ENCODE results near the gene SLC17A8. TPM values are rescaled to one million over a fixed set of nuclear protein-coding genes. Genes with fewer than 3 reads are reported as not detected.

Gene SLC17A8
- total RNA-seq, 1 donor from 2014 or later, result 0.25 TPM

DNA sequence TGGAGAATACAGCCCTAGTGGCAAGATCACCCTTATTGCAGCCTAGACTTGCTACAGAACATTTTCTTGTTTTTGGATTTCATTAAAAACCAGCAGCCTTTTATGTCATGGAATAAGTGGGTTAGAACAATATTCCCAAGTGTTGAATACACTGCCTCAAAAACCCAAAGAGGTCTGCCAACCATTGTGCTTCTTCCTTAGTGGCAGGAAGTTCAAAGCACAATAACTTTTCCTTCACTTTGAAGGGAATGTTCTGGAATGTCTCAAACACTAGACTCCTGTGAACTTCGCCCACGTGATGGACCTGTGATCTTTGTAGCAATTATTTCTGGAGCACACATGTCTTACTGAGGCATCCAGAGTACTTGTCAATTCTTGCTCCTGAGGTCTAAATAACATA lies 8.5 kb downstream of the SLC17A8 start:
- no peak for DNase-seq
- no peak overlapping the region for H3K27ac Mint-ChIP-seq (ENCODE audit: unreplicated experiment)

DNA sequence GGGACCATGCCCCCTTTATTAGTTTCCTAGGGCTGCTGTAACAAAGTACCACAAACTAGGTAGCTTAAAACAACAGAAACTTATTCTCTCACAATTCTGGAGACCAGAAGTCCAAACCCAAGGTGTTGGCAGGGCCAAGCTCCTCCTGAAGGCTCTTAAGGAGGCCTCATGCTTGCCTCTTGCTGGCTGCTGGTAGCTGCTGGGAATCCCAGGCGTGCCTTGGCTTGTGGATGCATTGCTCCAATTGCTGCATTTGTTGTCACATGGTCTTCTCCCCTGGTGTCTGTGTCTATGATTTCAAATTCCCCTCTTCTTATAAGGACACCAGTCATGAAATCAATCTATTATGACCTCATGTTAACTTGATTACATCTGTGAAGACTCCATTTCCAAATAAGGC lies 11.2 kb downstream of the SLC17A8 start:
- Mint-ChIP-seq H3K9me3 (ENCODE audit: unreplicated experiment) (peaks cover 2% of the 10 kb centered on the region), H3K4me3 (ENCODE audit: unreplicated experiment) (no peak overlapping the region), H3K4me1 (ENCODE audit: low read depth, unreplicated experiment) (peaks cover 8% of the 10 kb centered on the region), H3K36me3 (ENCODE audit: unreplicated experiment) (no peaks in the 10 kb centered on the region), H3K27ac (ENCODE audit: unreplicated experiment) (no peak overlapping the region), H3K27me3 (ENCODE audit: unreplicated experiment) (no peaks in the 10 kb centered on the region)
- TF ChIP-seq, protein P1, sequence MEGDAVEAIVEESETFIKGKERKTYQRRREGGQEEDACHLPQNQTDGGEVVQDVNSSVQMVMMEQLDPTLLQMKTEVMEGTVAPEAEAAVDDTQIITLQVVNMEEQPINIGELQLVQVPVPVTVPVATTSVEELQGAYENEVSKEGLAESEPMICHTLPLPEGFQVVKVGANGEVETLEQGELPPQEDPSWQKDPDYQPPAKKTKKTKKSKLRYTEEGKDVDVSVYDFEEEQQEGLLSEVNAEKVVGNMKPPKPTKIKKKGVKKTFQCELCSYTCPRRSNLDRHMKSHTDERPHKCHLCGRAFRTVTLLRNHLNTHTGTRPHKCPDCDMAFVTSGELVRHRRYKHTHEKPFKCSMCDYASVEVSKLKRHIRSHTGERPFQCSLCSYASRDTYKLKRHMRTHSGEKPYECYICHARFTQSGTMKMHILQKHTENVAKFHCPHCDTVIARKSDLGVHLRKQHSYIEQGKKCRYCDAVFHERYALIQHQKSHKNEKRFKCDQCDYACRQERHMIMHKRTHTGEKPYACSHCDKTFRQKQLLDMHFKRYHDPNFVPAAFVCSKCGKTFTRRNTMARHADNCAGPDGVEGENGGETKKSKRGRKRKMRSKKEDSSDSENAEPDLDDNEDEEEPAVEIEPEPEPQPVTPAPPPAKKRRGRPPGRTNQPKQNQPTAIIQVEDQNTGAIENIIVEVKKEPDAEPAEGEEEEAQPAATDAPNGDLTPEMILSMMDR (IDR thresholded peaks at IDR 0.05; ENCODE audit: partially characterized antibody, unreplicated experiment), result no peak
- DNase-seq, result no peak

More for the DNA sequence above, 8.5 kb downstream of the SLC17A8 start:
- Mint-ChIP-seq H3K36me3 (ENCODE audit: unreplicated experiment) (no peaks in the 10 kb centered on the region), H3K4me1 (ENCODE audit: low read depth, unreplicated experiment) (no peaks in the 10 kb centered on the region), H3K27me3 (ENCODE audit: unreplicated experiment) (peaks cover 2% of the 10 kb centered on the region), H3K9me3 (ENCODE audit: unreplicated experiment) (peaks cover 3% of the 10 kb centered on the region), H3K4me3 (ENCODE audit: unreplicated experiment) (no peak overlapping the region)
- TF ChIP-seq, protein P1 (IDR thresholded peaks at IDR 0.05; ENCODE audit: partially characterized antibody, unreplicated experiment), result no peak

DNA sequence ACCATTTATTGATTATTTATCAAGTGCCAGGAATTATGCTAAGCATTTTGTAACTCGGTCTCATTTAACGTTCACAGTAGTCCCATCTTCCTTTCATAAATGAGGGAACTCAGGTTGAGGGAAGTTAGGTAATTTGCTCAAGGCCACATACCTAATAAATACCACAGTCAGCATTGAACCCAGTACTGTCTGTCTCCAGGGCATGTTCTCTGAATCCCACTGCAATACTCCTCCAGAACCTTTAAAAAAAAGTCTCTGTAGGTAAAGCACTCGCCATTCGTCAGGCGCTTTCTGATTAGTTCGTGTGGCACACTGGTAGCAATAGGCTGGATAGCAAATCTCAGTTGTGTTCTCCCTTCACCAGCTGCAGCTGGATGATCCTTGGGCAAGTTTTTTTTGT lies 14.3 kb downstream of the SLC17A8 start:
- Mint-ChIP-seq H3K4me3 (ENCODE audit: unreplicated experiment) (no peak overlapping the region), H3K27ac (ENCODE audit: unreplicated experiment) (no peak overlapping the region), H3K9me3 (ENCODE audit: unreplicated experiment) (peaks cover 2% of the 10 kb centered on the region), H3K36me3 (ENCODE audit: unreplicated experiment) (no peaks in the 10 kb centered on the region), H3K4me1 (ENCODE audit: low read depth, unreplicated experiment) (peaks cover 14% of the 10 kb centered on the region), H3K27me3 (ENCODE audit: unreplicated experiment) (peaks cover 2% of the 10 kb centered on the region)
- DNase-seq, result no peak
- TF ChIP-seq, protein P1 (IDR thresholded peaks at IDR 0.05; ENCODE audit: partially characterized antibody, unreplicated experiment), result no peak

DNA sequence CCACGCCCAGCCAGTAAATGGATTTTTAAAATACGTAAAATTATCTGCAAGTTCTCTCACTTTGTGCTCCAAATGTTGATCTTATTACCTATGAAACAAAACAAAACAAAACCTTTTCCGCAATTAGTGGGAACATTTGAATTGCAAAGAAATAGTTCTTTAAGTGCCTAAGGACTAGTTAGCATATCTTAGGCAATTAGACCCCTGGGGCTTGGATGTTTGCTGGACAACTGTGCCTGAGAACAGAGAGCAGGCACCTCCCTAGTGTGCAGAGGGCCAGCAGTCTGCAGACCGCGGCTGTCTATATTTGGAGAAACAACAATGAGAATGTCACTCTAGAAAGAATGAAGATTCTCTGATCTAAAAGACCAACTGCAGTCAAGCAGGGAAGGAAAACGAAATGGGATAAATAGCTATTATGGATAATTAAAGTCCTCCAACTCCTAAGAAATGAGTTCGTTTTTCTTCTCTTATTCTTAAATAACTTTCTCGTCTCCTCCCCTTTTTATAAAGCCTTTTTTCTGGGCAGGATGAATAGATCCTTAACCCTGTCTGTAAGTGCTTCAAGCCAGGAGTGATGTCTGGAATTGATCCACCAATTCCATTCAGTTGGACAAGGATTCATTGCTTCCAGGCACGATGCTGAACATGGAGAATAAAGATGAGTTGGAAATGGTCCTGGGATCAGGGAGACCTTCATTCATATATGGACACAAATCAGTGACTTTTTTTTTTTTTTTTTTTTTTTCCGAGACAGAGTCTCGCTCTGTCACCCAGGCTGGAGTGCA lies 16.2 kb downstream of the SLC17A8 start:
- peak; percentile 24 for DNase-seq
- peak overlapping the region; percentile 38 for H3K4me3 Mint-ChIP-seq (ENCODE audit: unreplicated experiment)
- H3K4me1 Mint-ChIP-seq (ENCODE audit: low read depth, unreplicated experiment), result peaks cover 14% of the 10 kb centered on the region
- peak overlapping the region; percentile 55 for H3K27ac Mint-ChIP-seq (ENCODE audit: unreplicated experiment)
- TF ChIP-seq, protein P1 (IDR thresholded peaks at IDR 0.05; ENCODE audit: partially characterized antibody, unreplicated experiment), result no peak
- peaks cover 4% of the 10 kb centered on the region for H3K27me3 Mint-ChIP-seq (ENCODE audit: unreplicated experiment)
- H3K9me3 Mint-ChIP-seq (ENCODE audit: unreplicated experiment), result peaks cover 2% of the 10 kb centered on the region
- H3K36me3 Mint-ChIP-seq (ENCODE audit: unreplicated experiment), result no peaks in the 10 kb centered on the region

DNA sequence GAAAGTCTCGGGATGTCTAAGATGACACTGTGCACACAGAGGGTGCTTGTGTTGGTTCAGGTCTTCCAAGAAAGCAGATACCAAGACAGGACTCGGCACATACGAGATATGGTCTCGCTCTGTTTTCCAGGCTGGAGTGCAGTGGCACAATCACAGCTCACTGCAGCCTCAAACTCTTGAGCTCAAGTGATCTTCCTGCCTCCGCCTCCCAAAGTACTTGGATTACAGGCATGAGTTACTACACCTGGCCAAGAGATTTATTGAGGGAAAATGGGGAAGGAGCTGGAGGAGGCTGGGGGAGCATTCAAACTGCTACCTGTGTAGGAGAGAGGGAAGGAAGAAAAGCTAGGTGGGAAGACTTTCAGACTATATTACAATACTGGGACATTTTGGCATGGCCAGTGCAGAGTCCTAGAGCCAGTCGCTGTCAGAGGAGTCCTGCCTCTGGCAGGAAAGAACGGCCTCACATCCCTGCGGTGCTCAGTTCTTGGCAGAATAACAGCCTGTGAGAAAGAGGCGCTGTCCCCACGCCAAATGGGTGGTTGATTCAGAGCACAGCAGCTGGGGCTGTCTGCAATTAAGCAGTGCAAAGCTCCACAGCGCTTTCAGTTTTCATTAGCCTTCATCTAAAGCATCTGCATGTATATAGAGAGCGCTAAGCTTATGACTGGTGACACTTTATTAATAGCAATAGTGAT lies 18.3 kb downstream of the SLC17A8 start:
- H3K9me3 Mint-ChIP-seq (ENCODE audit: unreplicated experiment), result peaks cover 2% of the 10 kb centered on the region
- DNase-seq, result peak; percentile 24
- H3K36me3 Mint-ChIP-seq (ENCODE audit: unreplicated experiment), result no peaks in the 10 kb centered on the region
- H3K4me1 Mint-ChIP-seq (ENCODE audit: low read depth, unreplicated experiment), result peaks cover 14% of the 10 kb centered on the region
- peaks cover 4% of the 10 kb centered on the region for H3K27me3 Mint-ChIP-seq (ENCODE audit: unreplicated experiment)
- TF ChIP-seq, protein P1 (IDR thresholded peaks at IDR 0.05; ENCODE audit: partially characterized antibody, unreplicated experiment), result no peak
- H3K27ac Mint-ChIP-seq (ENCODE audit: unreplicated experiment), result no peak overlapping the region
- no peak overlapping the region for H3K4me3 Mint-ChIP-seq (ENCODE audit: unreplicated experiment)
